ENCODE results near the gene SEMA3E.

The SEMA3E gene

GRCh38 chr7:83486536-83486935, 162.4 kb downstream of the SEMA3E start:
- no peaks in the 10 kb centered on the region for H3K79me2 ChIP-seq (ENCODE audit: insufficient read depth, low read length)
- H3K9me3 ChIP-seq (ENCODE audit: insufficient read depth, low read depth, low read length): no peaks in the 10 kb centered on the region
- H3K9me2 ChIP-seq (replicated peaks; ENCODE audit: low read depth, low read length): 0 out of 2 replicates have a peak, but pooled peaks cover 4% of the 10 kb centered on the region
- H3K27me3 ChIP-seq (ENCODE audit: insufficient read depth, low read length, poor library complexity, severe bottlenecking): no peaks in the 10 kb centered on the region
- H2AFZ ChIP-seq (ENCODE audit: low read length): no peak overlapping the region
- no peak overlapping the region for H3K4me2 ChIP-seq (ENCODE audit: low read depth, low read length, poor library complexity, severe bottlenecking)
- no peaks in the 10 kb centered on the region for H4K20me1 ChIP-seq (ENCODE audit: insufficient read depth, low read length, poor library complexity, severe bottlenecking)
- TF ChIP-seq, protein P1, sequence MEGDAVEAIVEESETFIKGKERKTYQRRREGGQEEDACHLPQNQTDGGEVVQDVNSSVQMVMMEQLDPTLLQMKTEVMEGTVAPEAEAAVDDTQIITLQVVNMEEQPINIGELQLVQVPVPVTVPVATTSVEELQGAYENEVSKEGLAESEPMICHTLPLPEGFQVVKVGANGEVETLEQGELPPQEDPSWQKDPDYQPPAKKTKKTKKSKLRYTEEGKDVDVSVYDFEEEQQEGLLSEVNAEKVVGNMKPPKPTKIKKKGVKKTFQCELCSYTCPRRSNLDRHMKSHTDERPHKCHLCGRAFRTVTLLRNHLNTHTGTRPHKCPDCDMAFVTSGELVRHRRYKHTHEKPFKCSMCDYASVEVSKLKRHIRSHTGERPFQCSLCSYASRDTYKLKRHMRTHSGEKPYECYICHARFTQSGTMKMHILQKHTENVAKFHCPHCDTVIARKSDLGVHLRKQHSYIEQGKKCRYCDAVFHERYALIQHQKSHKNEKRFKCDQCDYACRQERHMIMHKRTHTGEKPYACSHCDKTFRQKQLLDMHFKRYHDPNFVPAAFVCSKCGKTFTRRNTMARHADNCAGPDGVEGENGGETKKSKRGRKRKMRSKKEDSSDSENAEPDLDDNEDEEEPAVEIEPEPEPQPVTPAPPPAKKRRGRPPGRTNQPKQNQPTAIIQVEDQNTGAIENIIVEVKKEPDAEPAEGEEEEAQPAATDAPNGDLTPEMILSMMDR (conservative IDR thresholded peaks at IDR 0.05; ENCODE audit: low read length): no peak
- no peak for TF ChIP-seq EZH2phosphoT487 (IDR thresholded peaks at IDR 0.05; ENCODE audit: borderline replicate concordance)
- H3K4me3 ChIP-seq (ENCODE audit: low read length, poor library complexity, severe bottlenecking): no peak overlapping the region
- H3K36me3 ChIP-seq (ENCODE audit: insufficient read depth, low read length): no peaks in the 10 kb centered on the region
- H3K4me1 ChIP-seq (ENCODE audit: insufficient read depth, low read length, poor library complexity, severe bottlenecking): no peaks in the 10 kb centered on the region
- H3F3A ChIP-seq (ENCODE audit: low read depth): no peaks in the 10 kb centered on the region
- H3K9ac ChIP-seq (ENCODE audit: low read depth, low read length, poor library complexity, severe bottlenecking): no peak overlapping the region

DNA sequence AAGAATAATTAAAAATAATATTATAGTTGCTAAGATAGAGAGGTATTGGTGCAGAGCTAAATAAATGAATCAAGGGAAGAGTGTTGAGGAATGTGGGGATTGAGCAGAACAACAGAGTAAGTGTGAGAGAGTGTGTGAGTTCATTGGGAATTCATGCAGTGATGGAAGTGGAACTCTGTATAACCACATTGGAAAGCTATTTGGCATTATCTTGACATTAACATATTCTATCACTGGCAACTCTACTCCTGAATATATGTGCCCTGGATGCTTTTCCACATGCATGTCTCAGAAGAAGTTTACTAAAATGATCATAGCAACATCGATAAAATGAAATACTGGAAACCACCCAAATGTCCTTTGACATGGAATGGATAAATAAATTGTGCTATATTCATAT, 164.1 kb downstream of the SEMA3E start:
- H3K4me3 ChIP-seq (ENCODE audit: low read length, poor library complexity, severe bottlenecking): no peak overlapping the region
- H3K9me2 ChIP-seq (replicated peaks; ENCODE audit: low read depth, low read length): 0 out of 2 replicates have a peak, but pooled peaks cover 4% of the 10 kb centered on the region
- H3K79me2 ChIP-seq (ENCODE audit: insufficient read depth, low read length): no peaks in the 10 kb centered on the region
- no peaks in the 10 kb centered on the region for H3K9me3 ChIP-seq (ENCODE audit: insufficient read depth, low read depth, low read length)
- no peaks in the 10 kb centered on the region for H3K4me1 ChIP-seq (ENCODE audit: insufficient read depth, low read length, poor library complexity, severe bottlenecking)
- H4K20me1 ChIP-seq (ENCODE audit: insufficient read depth, low read length, poor library complexity, severe bottlenecking): no peaks in the 10 kb centered on the region
- no peaks in the 10 kb centered on the region for H3K36me3 ChIP-seq (ENCODE audit: insufficient read depth, low read length)
- H2AFZ ChIP-seq (ENCODE audit: low read length): no peak overlapping the region
- no peaks in the 10 kb centered on the region for H3F3A ChIP-seq (ENCODE audit: low read depth)
- no peak overlapping the region for H3K9ac ChIP-seq (ENCODE audit: low read depth, low read length, poor library complexity, severe bottlenecking)
- H3K4me2 ChIP-seq (ENCODE audit: low read depth, low read length, poor library complexity, severe bottlenecking): no peak overlapping the region
- TF ChIP-seq EZH2phosphoT487 (IDR thresholded peaks at IDR 0.05; ENCODE audit: borderline replicate concordance): no peak
- TF ChIP-seq, protein P1 (conservative IDR thresholded peaks at IDR 0.05; ENCODE audit: low read length): no peak
- no peaks in the 10 kb centered on the region for H3K27me3 ChIP-seq (ENCODE audit: insufficient read depth, low read length, poor library complexity, severe bottlenecking)

DNA sequence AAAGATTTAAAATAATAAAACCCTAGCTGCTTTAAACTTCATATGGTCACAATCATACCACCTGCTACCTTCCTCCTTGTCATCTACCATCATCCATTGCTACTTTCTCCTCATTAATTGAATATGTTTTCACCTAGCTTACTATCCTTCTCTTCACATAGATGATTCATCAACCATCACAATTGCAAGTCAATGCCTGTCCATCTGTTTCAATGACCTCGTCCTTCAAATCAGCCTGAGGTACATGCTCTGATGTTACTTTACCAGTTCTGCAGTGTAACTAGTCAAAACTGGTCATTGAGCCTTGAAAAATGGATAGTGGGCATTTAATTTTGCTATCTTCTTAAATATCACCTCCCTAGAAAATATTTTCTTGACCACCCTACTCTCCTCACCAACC, 164.7 kb downstream of the SEMA3E start:
- Histone ChIP-seq H3K4me1 (ENCODE audit: insufficient read depth, low read length, poor library complexity, severe bottlenecking) (no peaks in the 10 kb centered on the region), H3K79me2 (ENCODE audit: insufficient read depth, low read length) (no peaks in the 10 kb centered on the region), H3F3A (ENCODE audit: low read depth) (no peaks in the 10 kb centered on the region), H3K4me3 (ENCODE audit: low read length, poor library complexity, severe bottlenecking) (no peak overlapping the region), H3K9ac (ENCODE audit: low read depth, low read length, poor library complexity, severe bottlenecking) (no peak overlapping the region), H3K9me3 (ENCODE audit: insufficient read depth, low read depth, low read length) (no peaks in the 10 kb centered on the region), H3K9me2 (replicated peaks; ENCODE audit: low read depth, low read length) (0 out of 2 replicates have a peak, but pooled peaks cover 4% of the 10 kb centered on the region), H3K4me2 (ENCODE audit: low read depth, low read length, poor library complexity, severe bottlenecking) (no peak overlapping the region), H2AFZ (ENCODE audit: low read length) (no peak overlapping the region), H3K27me3 (ENCODE audit: insufficient read depth, low read length, poor library complexity, severe bottlenecking) (no peaks in the 10 kb centered on the region), H4K20me1 (ENCODE audit: insufficient read depth, low read length, poor library complexity, severe bottlenecking) (no peaks in the 10 kb centered on the region), H3K36me3 (ENCODE audit: insufficient read depth, low read length) (no peaks in the 10 kb centered on the region)
- TF ChIP-seq, protein P1 (conservative IDR thresholded peaks at IDR 0.05; ENCODE audit: low read length): no peak
- TF ChIP-seq EZH2phosphoT487 (IDR thresholded peaks at IDR 0.05; ENCODE audit: borderline replicate concordance): no peak
